SKM-1 (cell line): ENCODE data around the gene PLEKHG2.
A peak's percentile ranks its signal among the peaks of the same experiment; 100 is the strongest.

ENCODE experiments used
- DNase-seq: peaks from one replicate; lab custom pipeline; 2025; ENCODE audit not compliant: unreplicated experiment; lab: John Stamatoyannopoulos, UW

The PLEKHG2 gene

DNA sequence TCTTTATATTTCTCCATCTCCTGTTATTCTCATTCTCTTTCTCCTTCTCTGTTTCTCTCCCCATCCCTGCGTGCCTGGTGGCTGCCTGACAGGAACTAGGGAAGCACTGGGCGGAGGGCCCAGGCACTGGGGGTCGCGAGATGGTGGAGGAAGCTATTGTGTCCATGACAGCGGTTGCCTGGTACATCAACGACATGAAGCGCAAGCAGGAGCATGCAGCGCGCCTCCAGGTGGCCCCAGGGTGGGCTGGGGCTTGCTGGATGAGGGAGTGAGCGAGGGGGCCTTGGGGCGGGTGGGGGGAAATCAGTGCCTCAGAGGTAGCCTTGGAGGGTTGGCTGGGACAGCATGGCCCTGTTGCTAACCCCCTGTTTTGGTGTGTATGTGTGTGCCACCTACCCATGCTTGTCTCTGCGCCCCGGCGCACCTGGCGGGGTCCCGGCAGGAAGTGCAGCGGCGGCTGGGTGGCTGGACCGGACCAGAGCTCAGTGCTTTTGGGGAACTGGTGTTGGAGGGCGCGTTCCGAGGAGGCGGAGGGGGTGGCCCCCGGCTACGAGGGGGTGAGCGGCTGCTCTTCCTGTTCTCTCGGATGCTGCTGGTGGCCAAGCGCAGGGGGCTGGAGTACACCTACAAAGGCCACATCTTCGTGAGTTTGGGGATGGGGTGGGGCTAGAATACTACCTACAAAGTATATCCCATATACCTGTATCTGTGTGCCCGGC is 5.2 kb downstream of the PLEKHG2 start:
- DNase-seq, result no peak

DNA sequence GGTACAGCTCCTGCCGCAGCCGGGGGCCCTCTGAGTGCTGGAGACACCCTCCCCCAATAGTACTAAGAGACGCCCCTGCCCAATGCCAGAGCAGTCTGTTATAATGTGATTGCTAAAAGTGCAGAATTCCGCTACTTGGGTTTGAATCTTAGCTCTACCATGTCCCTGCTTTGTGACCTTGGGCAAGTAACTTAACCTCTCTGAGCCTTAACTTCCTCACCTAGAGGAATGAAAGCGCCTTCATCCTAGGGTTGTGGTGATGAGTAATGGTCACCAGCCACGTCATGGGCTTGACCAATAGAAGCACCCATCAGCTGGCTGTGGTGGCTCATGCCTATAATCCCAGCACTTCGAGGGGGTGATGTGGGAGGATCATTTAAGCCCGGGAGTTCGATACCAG is 6.5 kb downstream of the PLEKHG2 start:
- DNase-seq, result no peak

DNA sequence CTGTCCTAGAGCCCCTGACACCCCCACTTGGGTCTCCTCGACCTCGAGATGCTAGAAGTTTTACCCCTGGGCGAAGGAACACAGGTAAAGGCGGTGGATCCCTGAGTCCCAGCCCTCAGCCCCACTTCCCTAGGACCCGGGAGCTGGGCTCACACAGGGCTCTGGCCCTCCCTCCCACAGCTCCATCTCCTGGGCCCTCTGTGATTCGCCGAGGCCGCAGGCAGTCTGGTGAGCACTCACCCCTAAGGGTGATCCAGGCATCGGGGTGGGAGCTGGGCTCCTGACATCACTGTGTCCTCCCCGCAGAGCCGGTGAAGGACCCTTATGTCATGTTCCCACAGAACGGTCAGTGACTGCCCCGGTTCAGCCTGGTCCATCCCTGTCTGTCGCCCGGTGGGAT is 8.3 kb downstream of the PLEKHG2 start:
- no peak for DNase-seq

DNA sequence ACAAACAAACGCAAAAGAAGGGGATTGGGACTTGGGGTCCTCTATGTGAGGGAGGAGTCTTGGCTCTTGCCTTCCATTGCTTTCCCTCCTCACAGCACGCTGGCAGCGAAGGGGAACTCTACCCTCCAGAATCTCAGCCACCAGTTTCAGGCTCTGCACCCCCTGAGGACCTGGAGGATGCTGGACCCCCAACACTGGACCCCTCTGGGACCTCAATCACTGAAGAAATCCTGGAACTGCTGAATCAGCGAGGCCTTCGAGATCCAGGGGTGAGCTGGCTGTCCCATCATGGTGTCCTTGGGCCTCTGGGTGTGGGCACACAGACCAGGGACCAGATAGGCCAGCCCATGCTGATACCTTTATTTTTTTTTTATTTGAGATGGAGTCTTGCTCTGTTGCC is 9.6 kb downstream of the PLEKHG2 start:
- no peak for DNase-seq

DNA sequence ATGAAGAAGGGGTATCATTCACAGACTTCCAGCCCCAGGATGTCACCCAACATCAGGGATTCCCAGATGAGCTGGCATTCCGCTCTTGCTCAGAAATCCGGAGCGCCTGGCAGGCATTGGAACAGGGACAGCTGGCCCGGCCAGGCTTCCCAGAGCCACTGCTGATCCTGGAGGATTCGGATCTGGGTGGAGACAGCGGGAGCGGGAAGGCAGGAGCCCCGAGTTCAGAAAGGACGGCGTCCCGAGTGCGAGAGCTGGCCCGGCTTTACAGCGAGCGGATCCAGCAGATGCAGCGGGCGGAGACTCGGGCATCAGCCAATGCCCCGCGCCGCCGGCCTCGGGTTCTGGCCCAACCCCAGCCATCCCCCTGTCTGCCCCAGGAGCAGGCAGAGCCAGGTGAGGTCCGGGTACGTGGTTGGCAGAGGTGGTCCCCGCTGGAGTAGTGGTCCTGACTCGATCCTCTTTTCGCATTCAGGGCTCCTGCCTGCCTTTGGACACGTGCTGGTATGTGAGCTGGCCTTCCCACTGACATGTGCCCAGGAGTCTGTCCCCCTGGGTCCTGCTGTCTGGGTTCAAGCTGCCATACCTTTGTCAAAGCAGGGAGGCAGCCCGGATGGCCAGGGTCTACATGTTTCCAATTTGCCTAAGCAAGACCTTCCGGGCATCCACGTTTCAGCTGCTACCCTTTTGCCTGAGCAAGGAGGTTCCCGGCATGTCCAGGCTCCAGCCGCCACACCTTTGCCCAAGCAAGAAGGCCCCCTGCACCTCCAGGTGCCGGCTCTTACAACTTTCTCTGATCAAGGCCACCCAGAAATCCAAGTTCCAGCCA is 11.0 kb downstream of the PLEKHG2 start:
- no peak for DNase-seq

DNA sequence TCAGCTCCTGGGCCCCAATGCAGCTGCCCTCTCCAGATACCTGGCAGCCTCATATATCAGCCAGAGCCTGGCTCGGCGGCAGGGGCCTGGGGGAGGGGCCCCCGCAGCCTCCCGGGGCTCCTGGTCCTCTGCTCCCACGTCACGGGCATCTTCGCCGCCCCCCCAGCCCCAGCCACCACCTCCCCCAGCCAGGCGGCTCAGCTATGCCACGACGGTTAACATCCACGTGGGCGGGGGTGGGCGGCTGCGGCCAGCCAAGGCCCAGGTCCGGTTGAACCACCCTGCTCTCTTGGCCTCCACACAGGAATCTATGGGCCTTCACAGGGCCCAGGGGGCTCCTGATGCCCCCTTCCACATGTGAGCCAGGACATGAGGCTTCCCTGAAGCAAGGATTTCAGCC is 12.5 kb downstream of the PLEKHG2 start:
- no peak for DNase-seq

DNA sequence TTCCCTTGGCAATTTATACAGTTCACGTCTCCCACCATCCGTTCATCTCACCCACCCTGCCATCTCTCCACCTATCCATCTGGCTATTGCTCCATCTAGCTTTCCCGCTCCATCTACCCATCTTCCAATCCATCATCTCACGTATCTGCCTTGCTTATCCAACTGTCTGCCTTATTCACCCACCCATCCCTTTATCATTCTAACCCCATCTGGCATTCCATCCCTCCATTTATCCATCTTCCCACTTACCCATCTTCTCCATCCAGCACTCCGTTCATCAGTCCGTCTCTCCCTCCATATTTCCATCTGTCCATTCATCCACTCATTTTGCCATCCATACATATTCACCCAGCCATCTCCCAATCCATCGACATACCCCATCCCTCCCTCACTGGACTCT is 13.3 kb downstream of the PLEKHG2 start:
- DNase-seq, result no peak

DNA sequence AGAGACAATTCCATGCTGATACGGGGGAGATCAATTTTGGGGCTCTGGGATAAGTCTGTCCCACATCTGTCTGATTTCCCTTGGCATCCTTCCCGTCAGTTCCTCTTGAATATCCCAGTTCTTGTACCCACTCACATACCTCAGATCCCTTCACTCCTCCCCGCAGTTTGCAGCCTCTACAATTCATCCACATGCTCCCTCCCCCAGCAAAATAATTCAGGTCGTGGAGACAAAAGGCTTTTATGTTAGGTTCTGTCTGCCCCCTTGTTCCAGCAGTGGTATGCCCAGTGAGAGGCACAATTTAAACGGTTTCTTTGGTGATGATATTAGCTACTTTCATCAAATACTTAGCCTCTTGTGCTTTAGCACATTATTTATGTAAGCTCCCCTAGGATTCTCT is 13.7 kb downstream of the PLEKHG2 start:
- no peak for DNase-seq

DNA sequence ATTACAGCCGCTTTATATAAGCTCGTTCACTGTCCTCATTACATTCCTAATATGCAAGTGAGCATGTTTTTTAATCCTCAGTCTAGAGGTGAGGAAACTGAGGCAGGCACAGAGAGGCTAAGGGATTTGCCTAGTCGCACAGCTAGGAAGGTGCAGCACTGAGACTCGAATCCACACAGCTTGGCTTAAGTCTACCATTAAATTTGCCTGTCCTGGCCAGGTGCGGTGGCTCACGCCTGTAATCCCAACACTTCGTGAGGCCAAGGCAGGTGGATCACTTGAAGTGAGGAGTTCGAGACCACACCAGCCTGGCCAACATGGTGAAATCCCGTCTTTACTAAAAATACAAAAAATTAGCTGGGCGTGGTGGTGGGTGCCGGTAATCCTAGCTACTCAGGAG is 15.2 kb downstream of the PLEKHG2 start:
- no peak for DNase-seq

DNA sequence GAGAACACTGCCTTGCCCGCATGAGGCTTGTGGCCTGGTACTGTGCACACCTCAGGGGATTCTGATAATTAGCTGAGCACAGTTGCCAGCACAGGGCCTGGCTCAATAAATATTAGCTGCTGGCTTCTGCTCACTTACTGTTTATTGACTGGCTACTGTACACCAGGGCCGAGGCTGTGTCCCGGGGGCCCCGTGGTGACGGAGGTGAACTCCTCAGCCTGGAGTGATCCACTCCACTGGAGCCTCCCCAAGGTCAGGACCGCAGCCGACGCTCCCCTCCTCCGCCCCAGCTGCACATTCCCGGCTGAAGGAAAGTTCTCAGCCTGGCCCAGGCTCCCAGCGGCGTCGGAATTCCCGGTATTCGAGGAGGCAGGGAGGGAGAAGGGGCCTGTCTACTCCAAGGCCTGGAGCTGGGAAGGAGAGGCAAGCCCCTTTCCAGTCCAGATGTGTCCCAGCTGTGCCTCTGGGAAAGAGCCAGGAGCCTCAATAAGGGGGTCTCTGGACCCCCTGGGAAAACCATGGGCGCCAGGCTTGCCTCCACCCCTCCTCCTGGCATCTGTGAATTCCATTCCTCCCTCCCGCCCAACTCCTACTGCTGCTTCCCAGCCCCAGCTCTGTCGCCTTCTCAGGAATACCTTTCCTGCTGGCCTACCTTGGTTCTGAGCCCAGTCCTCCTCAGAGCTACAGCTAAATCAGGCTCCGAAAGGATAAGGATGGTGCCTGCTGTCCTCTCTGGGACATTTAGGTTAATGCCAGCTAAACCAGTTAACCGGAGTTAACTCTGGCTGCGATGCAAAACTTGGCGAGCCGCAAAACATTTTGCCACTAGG is 16.0 kb downstream of the PLEKHG2 start:
- DNase-seq, result no peak

DNA sequence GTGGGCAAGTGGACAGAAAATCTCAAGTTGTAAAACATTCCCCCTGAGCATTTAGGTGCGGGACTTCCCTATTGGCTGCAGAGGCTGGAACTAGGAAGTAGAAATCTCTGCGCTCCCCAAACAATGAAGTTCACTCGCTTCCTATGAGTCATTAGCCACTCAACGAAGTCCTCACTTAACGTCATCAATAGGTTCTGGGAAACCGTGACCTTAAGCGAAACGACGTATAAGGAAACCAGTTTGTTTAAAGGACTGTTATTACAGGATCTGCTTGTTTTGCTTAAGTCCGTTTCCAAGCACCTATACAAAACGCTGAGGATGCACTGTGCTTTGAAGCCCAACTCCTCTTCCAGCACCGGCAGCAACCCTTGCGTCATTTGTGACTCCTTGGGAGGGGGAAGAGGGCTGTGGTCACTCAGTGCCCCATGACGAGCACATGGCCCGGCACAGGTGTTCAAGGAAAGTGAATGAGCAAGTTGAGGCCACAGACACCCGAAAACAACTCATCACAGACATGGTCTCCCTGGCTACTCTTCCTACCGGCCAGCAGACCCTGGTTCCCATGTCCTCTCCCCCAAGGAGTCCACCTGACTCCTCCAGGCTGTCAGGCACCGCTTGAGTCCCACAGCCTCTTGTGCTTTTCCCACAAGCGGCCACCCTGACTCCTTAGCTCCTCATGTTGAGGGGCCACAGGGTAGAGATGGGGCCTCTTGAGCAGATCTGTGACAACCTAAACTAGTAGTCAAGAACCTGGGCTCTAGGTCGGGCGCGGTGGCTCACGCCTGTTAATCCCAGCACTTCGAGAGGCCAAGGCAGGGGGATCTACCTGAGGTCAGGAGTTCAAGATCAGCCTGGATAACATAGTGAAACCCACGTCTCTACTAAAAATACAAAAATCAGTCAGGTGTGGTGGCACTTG is 18.5 kb downstream of the PLEKHG2 start:
- DNase-seq, result peak; percentile 62

DNA sequence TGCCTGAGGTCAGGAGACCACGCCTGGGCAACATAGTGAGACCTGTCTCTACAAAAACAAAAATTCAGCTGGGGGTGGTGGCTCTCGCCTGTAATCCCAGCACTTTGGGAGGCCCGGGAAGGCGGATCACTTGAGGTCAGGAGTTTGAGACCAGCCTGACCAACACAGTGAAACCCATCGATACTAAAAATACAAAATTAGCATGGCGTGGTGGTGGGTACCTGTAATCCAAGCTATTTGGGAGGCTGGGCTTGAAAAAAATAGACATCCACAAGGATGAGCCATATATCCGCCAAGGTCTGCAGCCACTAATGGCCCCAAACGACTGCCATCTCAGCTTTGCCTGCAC is 20.2 kb downstream of the PLEKHG2 start:
- DNase-seq, result no peak

DNA sequence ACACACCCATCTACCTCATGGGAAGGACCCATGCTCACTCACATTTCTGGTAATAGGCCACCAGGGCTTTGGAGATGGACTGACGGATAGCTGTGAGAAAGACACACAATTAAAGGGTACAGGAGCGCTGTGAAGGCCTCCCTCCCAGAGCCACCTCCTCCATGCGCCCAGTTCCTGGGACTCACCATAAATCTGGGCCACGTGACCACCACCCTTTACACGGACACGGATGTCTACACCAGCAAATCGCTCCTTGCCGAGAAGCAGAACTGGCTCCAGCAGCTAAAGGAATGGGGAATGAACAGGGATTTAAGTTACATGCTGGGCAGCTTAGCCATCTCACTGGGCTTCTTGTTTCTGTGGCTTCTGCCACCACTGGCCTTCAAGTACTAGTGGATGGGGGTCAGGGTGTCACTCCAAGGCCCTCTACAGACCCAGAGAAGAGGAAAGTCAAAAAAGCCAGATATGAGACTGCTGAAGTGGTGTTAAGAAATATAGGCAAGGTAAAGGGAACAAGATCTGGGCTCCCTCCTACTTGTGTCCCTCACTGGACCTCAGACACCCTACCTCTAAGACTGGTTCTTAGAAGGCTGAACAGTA is 21.1 kb downstream of the PLEKHG2 start:
- no peak for DNase-seq

DNA sequence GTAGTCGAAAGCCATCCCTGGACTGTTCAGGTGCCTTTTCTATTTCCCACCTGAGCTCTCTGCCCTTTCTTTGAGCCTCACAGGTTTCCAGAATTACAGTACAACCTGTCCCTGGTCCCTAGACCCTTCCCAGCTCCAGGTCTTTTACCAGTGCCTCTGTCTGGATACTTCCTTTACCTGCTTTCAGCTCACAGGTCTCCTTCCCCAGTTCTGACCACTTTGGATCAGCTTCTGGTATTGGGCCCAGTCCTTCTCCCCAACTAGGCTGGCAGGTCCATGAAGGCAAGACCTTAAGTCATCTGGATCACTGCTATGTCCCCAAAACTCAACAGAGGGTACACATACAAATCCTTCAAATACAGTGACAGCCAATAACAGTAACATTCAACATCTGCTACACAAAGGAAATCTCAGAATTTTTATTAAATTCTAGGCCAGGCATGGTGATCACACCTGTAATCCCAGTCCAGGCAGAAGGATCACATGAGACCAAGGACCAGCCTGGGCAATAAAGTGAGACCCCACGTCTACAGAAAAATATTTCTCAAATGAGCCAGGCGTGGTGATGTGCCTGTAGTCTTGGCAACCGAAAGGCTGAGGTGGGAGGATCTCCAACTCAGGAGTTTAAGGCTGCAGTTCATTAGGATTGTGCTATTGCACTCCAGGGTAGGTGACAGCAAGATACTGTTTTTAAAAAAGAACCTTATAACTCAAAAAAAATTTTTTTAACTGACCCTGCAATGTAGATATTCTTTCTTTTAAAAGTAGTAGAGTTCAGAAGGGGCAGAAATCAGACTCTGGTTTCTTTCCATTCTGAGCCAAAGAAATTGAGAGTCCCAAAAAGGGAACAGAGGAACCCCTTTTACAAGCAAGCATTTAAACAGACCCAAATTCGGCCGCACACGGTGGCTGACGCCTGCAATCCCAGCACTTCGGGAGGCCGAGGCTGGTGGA is 21.9 kb downstream of the PLEKHG2 start:
- DNase-seq, result no peak

DNA sequence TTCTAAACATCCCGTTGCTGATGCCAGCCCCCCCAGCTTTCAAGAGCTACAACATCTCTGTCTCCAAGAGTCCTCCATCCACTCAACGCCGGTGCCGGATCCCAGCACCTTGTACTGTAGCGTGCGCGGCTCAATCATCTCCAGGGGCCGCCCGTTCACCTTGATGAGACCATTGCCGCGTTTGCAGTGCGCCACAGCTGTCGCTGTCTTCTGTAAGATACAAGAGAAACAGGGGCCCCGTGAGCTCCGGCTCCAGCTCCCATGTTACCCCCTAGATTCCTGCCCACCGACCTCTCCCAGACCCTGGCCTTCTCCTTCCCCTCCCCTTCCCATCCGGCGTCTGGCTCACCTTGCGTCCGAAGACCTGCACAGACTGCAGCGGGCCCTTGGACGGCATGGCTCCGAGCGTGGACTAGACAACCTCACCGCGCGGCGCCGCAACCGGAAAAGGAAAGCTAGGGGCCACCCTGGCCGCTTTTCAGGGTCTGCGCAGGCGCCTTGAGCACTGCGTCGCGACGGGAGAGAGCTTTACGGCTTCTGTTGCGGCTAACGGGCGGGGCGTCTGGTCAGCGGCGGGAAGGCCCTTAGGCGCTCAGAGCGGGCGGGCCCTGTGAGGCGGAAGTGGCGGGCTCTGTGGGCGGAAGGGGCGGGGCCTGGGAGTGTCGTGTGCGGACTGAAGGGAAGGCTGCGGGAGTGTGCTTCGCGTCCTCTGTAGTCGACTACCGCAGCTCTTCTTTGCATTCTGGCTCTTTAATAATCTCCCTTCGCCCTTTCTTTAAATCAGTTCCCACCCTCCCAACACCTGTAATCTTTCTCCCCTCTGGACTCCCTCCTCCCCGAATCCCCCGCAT is 23.3 kb downstream of the PLEKHG2 start, which contains the start of gene RPS16:
Gene RPS16 (minus strand): TSS at position 451 of the 851 bp plus-strand sequence. CDS start 54 bp downstream, at position 397.
- peak; percentile 98 for DNase-seq

DNA sequence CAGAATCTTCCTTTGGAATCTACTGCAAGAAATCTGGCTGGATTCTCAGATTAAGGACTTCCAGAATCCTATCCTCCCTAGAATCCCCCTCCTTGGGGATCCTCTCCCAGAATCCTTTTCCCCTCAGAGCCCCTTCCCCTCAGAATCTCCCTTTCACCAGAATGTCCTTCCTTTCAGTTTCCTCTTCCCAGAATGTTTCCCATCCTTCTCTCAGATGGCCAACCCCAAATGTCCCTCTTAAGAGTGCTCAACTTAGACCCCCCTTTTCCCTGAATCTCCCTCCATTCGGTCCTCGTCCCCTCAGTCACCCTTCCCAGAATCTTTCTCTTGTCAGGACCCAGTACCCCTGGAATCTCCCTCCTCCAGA is 23.9 kb downstream of the PLEKHG2 start:
- DNase-seq, result no peak

DNA sequence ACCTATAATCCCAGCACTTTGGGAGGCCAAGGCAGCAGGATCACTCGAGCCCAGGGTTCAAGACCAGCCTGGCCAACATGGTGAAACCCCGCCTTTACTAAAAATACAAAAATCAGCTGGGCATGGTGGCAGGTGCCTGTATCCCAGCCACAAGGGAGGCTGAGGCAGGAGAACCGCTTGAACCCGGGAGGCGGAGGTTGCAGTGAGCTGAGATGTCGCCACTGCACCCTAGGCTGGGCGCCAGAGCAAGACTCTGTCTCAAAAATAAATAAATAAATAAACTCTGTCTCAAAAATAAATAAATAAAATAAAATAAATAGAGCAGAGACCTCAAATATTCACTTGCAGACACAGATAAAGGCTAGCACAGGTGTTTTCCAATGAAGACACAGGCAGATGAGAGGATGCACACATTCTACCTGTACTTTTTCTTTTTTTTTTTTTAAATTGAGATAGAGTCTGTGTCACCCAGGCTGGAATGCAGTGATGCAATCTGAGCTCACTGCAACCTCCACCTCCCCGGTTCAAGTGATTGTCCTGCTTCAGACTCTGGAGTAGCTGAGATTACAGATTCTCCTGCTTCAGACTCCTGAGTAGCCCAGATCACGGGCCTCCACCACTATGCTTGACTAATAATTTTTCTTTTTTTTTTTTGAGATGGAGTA is 25.9 kb downstream of the PLEKHG2 start:
- no peak for DNase-seq
